Transverse colon (tissue), 4 donors: ENCODE data around the gene PTPRN2. TPM values are rescaled to one million over a fixed set of nuclear protein-coding genes. Genes with fewer than 3 reads are reported as not detected.

Experiments
- DNase-seq: peaks from one replicate; pipeline ENCODE4 v3.0.0-alpha.2; 2019
- H3K27ac ChIP-seq, 4 donors: fragments of 200-600 bp; sonication (generic); 2 replicates each; pipeline ENCODE4 v1.5.1; 2016 to 2018; ENCODE audit warnings: inconsistent platforms in 4 of 4
- H3K27me3 ChIP-seq: fragments of 200-600 bp; sonication (generic); 2 replicates; pipeline ENCODE4 v1.5.1; 2017; ENCODE audit warnings: inconsistent platforms
- H3K36me3 ChIP-seq, 4 donors: fragments of 200-600 bp; sonication (generic); 2 replicates each; pipeline ENCODE4 v1.5.1; 2017 to 2019; ENCODE audit warnings: inconsistent platforms in 4 of 4
- H3K4me1 ChIP-seq, 4 donors: fragments of 200-600 bp; sonication (generic); 2 replicates each; pipeline ENCODE4 v1.5.1; 2017 to 2020; ENCODE audit warnings: inconsistent platforms in 4 of 4
- H3K4me3 ChIP-seq, 4 donors: fragments of 200-600 bp; sonication (generic); 1 replicate in 1 of 4; 2 replicates in 3 of 4; pipeline versions ENCODE4 v1.5.1 to v1.6.1; 2017 to 2019; ENCODE audit warnings: inconsistent platforms in 4 of 4
- H3K9me3 ChIP-seq, 2 donors: fragments of 200-600 bp; sonication (generic); 2 replicates each; pipeline ENCODE4 v1.5.1; 2017 to 2019; ENCODE audit warnings: inconsistent platforms in 2 of 2
- EP300 ChIP-seq: sonication (generic); formaldehyde crosslinking; IDR thresholded peaks from one replicate; pipeline ENCODE4 v1.6.1; 2017; ENCODE audit warnings: antibody characterized with exemption, low read depth
- POLR2A ChIP-seq: fragments of 450-650 bp; IDR thresholded peaks from one replicate; pipeline ENCODE4 v1.6.1; 2016; ENCODE audit warnings: antibody characterized with exemption, mild to moderate bottlenecking, moderate library complexity
- POLR2AphosphoS5 ChIP-seq, 3 donors: sonication (generic); formaldehyde crosslinking; IDR thresholded peaks; one replicate each; pipeline ENCODE4 v1.6.1; 2016; ENCODE audit warnings: antibody characterized with exemption in 3 of 3
- WGBS, 2 donors: methylation state at CpG; one replicate each; pipeline ENCODE4 v1.1.5; 2018; ENCODE audit warnings: low coverage in 1 of 2; 5-methylcytosine and 5-hydroxymethylcytosine counted together
- in situ Hi-C, 4 donors: fragments of 200-750 bp; cut with MboI; loops; one replicate each; pipeline versions ENCODE4 v1.15.0 to v1.15.1; 2017; ENCODE audit warnings: low sequenced_read_pairs in 3 of 4, low pct_ligation_motif_present in 1 of 4, low pct_unique_long_range_greater_than_20kb in 1 of 4
- intact Hi-C: fragments of 100-400 bp; cut with DNase I; formaldehyde crosslinking; loops from one replicate; pipeline ENCODE4 v1.15.1; 2023; ENCODE audit warnings: low total_unique reads
- total RNA-seq, 4 donors: library from RNA; depleted of rRNA; stranded (reverse); fragments of >200 nt; gene quantifications; one replicate each; pipeline ENCODE4 v1.1.0, GENCODE V29; 2016
- TF ChIP-seq, protein P1 (sequence below), 5 experiments: fragments of 200-600 bp in 3 of 5; fragments of 450-650 bp in 2 of 5; sonication (generic) in 3 of 5; IDR thresholded peaks; 1 replicate in 2 of 5; 2 replicates in 3 of 5; pipeline ENCODE4 v1.5.1; 2016 to 2017; ENCODE audit warnings: antibody characterized with exemption in 5 of 5, inconsistent platforms in 3 of 5, mild to moderate bottlenecking in 2 of 5, moderate library complexity in 1 of 5

The PTPRN2 gene
- total RNA-seq, 4 donors from 2014 or later = 15.4 to 31.1 (median 21.8) TPM

DNA sequence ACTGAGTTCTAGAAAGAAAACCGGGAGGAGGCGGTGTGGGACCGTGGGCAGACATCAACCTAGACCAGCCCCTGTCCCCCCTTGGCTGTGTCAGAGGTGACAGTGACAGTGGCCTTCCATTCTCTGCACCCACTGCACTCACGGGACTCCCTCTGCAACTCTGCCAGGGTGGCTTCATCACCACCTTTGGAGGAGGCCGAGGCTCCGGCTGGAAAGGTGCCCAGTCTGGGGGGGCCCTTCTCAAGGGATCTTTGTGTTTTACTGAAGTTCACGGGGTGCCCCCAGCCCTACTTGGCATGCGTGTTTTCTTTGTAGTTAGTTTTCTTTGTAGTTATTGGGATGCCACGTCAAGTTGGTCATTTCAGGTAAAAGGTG lies 833.2 kb downstream of the PTPRN2 start:
- no peaks in the 10 kb centered on the region for H3K4me1 ChIP-seq
- TF ChIP-seq POLR2A (no peak), EP300 (no peak), POLR2AphosphoS5 (IDR thresholded peaks at IDR 0.05) (no peak)
- TF ChIP-seq, protein P1, sequence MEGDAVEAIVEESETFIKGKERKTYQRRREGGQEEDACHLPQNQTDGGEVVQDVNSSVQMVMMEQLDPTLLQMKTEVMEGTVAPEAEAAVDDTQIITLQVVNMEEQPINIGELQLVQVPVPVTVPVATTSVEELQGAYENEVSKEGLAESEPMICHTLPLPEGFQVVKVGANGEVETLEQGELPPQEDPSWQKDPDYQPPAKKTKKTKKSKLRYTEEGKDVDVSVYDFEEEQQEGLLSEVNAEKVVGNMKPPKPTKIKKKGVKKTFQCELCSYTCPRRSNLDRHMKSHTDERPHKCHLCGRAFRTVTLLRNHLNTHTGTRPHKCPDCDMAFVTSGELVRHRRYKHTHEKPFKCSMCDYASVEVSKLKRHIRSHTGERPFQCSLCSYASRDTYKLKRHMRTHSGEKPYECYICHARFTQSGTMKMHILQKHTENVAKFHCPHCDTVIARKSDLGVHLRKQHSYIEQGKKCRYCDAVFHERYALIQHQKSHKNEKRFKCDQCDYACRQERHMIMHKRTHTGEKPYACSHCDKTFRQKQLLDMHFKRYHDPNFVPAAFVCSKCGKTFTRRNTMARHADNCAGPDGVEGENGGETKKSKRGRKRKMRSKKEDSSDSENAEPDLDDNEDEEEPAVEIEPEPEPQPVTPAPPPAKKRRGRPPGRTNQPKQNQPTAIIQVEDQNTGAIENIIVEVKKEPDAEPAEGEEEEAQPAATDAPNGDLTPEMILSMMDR (IDR thresholded peaks at IDR 0.05) = no peak
- H3K4me3 ChIP-seq = no peak overlapping the region
- intact Hi-C loops (no loop called here), in situ Hi-C loops (no loop called here)
- no peaks in the 10 kb centered on the region for H3K27me3 ChIP-seq
- H3K9me3 ChIP-seq = no peaks in the 10 kb centered on the region
- no peaks in the 10 kb centered on the region for H3K36me3 ChIP-seq
- no peak for DNase-seq
- no peak overlapping the region for H3K27ac ChIP-seq
- 53 to 91% methylated on average over 2 to 9 of the region's 9 CpGs for WGBS, 2 donors

GRCh38 chr7:157753713-157754415 lies 833.8 kb downstream of the PTPRN2 start:
- H3K27ac ChIP-seq = no peak overlapping the region
- in situ Hi-C loops = no loop called here
- no peak overlapping the region for H3K4me3 ChIP-seq
- no peaks in the 10 kb centered on the region for H3K27me3 ChIP-seq
- WGBS, 2 donors = 86 to 90% methylated on average over 2 to 21 of the region's 21 CpGs
- H3K36me3 ChIP-seq = no peaks in the 10 kb centered on the region
- no peaks in the 10 kb centered on the region for H3K9me3 ChIP-seq
- no peaks in the 10 kb centered on the region for H3K4me1 ChIP-seq
- intact Hi-C loops = no loop called here
- TF ChIP-seq POLR2AphosphoS5 (IDR thresholded peaks at IDR 0.05) (no peak), POLR2A (no peak), EP300 (no peak)
- TF ChIP-seq, protein P1 (IDR thresholded peaks at IDR 0.05) = no peak
- DNase-seq = no peak

GRCh38 chr7:157752832-157753291 lies 834.8 kb downstream of the PTPRN2 start:
- H3K27ac ChIP-seq = no peak overlapping the region
- H3K4me1 ChIP-seq = no peaks in the 10 kb centered on the region
- H3K9me3 ChIP-seq = no peaks in the 10 kb centered on the region
- in situ Hi-C loops (no loop called here), intact Hi-C loops (no loop called here)
- DNase-seq = no peak
- H3K4me3 ChIP-seq = no peak overlapping the region
- no peaks in the 10 kb centered on the region for H3K27me3 ChIP-seq
- TF ChIP-seq POLR2A = no peak
- no peak for TF ChIP-seq POLR2AphosphoS5 (IDR thresholded peaks at IDR 0.05)
- no peak for TF ChIP-seq EP300
- TF ChIP-seq, protein P1 (IDR thresholded peaks at IDR 0.05) = no peak
- no peaks in the 10 kb centered on the region for H3K36me3 ChIP-seq
- 76 to 88% methylated on average over 3 to 18 of the region's 18 CpGs for WGBS, 2 donors

DNA sequence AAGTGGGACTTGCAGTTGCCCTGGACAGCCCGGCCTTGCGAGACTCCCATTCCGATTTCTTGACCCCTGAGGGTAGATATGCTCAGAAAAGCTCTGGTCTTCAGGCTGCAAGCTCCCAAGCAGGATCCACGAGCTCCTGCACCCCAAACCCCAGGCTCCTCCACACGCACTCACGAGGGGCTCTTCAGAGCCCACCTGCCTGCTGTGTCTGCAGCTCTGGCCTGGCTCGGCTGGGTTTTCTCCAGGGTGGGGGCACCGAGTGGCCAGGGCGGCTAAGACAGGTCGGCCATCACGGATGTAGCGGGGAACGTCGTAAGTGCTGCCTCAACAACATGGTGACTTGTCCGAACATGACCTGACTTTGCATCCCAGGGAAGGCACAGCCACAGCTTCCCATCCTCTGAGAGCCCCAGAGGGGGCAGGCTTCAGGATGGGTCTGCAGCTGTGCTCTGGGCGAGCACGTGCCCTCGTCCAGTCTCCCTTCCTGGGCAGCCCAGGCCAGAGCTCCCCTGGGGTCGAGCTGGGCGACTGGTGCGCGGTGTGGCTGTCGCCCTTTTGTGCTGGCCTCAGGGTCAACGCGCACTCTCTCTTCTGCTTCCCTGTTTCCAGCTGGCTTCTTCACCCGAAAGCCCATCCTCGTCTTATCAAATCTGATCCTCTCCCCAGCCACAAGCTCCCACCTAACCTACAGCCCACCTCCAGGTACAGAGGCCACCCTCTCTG lies 835.5 kb downstream of the PTPRN2 start:
- TF ChIP-seq POLR2AphosphoS5 (IDR thresholded peaks at IDR 0.05) (no peak), POLR2A (no peak)
- 87 to 100% methylated on average over 1 to 25 of the region's 27 CpGs for WGBS, 2 donors
- in situ Hi-C loops (no loop called here), intact Hi-C loops (no loop called here)
- no peak for DNase-seq
- Histone ChIP-seq H3K4me3 (no peak overlapping the region), H3K36me3 (no peaks in the 10 kb centered on the region), H3K4me1 (no peaks in the 10 kb centered on the region), H3K27ac (no peak overlapping the region), H3K27me3 (no peaks in the 10 kb centered on the region), H3K9me3 (no peaks in the 10 kb centered on the region)
